HG03108 (cell line): ENCODE measurements around the gene SIK3.

Source experiments
- ATAC-seq: cut with Tn5 transposase; IDR thresholded peaks from one replicate; pipeline ENCODE4 v1.9.1; 2021; ENCODE audit warnings: moderate library complexity; ENCODE audit not compliant: unreplicated experiment

SIK3 gene

DNA sequence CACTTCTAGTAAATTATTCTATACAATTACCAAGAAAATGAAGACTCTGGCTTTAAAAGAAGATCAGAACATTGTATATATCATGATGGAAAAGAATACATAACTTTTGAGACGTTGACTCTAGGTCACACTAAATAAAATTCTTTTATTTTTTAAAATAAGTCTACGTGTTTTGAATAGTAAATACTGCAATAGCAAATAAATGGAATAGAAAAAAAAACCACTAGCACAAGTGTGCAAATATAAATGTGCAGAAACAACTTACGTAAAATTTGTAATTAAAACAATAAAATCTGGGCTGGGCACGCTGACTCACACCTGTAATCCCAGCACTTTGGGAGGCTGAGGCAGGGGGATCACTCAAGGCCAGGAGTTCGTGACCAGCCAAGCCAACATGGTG lies 17.9 kb downstream of the SIK3 start:
- no peak for ATAC-seq

DNA sequence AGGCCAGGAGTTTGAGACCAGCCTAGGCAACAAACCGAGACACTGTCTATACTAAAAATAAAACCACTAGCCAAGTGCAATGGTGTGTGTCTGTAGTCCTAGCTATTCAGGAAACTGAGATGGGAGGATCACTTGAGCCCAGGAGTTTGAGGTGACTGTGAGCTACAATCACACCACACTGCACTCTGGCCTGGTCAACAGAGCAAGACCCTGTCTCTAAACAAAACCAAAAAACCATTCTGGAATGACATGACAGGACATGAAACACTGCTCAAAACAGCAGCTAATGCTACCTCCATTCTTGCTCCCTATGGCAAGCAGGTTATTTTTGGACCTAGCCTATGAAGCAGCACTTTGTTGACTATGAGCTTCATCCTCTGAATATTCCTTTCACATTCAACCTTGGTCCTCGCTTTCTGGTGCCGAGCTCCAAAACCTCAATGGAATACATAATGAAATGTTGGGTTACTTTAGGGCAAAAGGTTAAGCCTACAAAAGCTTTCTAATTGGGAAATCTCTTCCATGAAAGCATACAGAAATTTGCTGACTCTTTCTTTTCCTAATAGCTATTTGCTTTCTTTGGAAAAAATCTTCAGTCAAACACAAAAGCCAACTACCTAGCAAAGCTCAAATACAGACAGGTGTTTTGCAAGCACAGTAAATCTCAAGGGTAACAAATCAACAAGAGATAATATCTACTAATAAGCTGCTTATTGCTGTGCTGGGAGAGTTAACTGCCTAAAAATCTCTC lies 21.1 kb downstream of the SIK3 start:
- peak; percentile 51 for ATAC-seq

DNA sequence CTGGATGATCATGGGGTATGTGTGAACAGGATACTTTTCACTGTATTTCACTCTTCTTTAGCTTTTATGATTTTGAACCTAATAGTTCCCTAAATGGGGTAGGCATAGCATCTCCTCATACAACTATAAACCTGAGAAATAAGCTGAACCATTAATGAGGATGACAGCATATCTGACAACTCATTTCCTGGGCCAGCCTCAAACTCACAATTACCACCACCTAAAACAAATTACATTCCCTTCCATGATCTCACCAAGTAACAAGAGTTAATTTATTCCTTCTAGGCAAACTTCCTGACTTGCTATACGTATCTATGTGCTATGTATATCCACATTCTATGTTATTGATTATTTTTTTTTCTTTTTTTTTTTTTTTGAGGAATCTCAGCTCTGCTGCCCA lies 23.0 kb downstream of the SIK3 start:
- no peak for ATAC-seq

DNA sequence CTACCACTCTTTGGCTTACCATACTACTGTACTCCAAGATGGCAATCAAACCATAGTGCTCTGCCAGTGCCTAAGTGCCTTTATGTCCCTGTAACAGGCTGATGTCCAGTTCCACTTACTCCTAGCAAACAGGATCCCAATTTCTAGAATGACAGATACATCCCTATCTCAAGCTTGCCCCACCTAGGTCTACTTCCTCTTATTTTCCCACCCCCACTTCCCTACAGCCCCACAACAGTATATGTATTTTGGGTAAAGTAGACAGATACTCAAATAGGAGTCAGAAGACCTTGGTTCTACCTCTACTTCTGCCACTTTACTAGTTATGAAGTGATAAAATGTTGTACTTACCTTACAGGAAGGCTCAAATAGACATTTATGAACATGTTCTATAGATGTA lies 24.1 kb downstream of the SIK3 start:
- no peak for ATAC-seq

DNA sequence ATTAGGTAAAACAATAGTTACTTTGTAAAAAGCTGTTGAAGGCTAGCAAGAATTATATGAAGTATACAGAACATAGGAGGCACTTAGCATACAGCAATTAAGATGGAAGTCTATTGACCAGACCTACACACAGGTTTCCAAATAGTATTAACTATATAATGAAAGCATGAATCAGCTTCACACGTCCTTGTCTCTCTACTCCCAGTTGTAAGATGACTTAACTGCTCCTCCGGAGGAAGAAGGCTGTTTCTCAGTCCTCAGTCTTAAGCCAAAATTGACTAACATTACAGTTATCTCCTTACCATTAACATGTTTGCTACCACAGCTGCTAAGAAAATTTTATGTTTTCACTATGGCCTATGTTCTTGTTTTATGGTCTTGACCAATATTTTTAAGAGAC lies 24.7 kb downstream of the SIK3 start:
- ATAC-seq = no peak

DNA sequence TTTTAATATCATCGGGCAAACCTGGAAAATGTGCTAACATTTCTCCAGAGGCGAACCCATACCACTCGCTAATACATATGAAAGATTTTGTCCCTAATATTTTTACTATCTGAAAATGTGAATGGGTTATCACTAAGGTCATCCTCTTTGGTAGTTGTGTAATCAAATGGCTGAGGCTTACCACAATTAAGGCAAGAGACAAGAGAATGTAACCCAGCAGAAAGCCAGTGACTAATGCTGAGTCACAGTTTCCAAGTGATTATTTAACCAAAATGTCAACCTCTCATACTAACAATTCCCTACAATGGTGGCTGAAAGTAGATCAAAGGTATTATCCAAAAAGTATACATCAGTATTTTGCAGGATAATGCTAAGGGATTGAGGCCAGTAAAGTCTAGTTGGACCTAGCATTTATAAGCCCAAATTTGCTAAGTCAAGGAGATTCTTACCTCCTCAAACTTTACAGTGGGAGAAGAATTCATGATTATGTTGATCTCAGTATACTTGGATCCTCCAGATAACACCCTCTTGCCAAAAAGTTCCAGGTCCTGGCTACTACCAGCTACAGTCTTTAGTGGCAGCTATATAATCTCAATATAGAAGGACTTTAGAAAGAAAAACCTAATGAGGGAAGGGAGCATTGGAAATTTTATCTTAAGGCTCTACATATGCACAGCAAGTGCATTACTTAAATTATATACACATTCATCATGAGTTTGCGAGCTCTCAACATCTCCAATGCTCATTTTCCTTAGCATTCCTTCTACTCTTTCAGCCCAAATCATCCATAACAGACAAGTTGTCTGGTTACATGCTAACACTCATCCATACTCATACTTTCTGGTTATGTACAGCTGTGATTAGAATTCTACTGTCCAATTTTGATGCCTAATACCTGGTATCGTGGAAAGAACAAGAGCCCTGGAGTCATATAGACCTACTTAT lies 25.4 kb downstream of the SIK3 start:
- no peak for ATAC-seq

DNA sequence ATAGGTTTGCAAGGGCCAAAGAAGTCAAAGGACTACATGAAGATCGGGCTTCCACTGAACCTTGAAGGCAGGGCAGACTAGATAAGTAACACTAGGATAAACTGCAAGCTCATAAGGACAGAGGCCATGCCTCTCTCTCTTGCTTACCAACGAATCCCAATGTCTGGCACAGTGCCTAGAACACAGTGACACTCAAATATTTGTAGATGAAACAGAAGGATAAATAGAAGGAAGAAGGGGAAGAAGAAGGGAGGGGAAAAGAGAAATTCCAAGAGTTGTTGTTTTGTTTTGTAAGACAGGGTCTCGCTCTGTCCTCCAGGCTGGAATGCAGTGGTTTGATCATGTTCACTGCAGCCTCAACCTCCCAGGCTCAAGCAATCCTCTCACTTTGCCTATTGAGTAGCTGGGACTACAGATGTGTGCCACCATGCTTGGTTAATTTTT lies 26.9 kb downstream of the SIK3 start:
- no peak for ATAC-seq

DNA sequence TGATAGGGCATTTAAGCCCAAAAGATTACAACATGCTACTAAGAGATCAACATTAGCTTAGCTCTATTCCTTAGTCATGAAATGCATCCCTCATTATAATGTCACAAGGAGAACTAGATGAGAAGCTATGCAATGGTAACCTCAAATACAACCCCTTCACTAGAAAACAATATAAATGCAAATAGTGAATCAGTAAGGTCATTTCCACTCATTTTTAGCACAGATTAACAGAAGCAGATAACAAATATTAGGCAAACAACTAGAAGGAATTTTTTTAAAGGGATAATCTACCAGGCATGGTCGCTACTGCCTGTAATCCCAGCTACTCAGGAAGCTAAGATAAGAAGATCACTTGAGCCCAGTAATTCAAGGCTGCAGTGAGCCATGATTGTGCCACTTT lies 28.2 kb downstream of the SIK3 start:
- no peak for ATAC-seq

DNA sequence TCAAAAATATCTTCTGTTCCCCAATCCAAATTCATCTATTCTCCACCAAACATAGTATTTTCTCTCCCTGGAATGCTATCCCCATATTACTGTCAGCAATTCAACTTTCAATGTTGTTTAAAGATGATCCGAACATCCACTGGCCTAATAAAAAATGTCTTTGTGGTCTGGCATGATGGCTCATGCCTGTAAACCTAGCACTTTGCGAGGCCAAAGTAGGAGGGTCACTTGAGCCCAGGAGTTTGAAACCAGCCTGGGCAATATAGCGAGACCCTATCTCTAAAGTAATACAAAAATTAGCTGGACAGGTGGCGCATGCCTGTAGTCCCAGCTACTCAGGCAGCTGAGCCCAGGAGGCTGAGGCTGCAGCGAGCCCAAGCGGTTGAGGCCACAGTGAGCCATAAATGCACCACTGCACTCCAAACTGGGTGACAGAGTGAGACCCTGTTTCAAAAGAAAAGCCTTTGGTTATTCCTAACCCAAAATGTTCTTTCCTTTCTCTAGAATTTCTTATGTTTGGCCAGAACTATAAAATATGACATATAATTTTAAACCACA lies 29.8 kb downstream of the SIK3 start:
- no peak for ATAC-seq

DNA sequence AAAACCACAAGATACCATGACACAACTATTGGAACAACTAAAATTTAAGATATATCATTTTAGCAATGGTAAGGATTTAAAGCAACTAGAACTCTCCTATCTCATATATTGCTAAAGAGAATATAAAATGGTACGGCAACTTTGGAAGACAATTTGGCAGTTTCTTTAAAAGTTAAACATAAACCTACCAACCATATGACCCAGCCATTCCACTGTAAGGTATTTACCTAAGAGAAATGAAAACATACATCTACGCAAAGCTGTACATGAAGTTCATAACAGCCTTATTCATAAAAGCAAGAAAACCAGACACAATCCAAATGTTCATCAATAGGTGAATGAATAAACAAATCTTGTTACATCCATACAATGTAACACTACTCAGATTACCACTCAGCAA lies 31.3 kb downstream of the SIK3 start:
- ATAC-seq = no peak

DNA sequence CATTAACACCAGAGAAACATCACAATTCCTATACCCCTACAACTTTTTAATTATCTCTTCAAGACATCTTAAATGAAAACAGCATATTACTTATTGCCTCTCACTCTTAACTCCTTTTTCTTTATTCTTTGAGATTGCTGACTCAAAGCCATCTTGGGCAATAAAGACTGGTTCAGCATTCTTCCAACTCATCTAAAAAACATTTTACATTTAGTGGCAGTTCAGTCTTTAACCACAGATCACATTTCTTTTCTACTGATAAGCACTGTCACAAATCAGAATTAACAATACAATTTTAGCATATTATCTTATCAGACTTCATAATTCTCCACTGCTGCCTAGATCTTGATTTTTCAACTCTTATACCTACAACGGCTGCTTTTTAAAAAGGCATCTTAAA lies 34.0 kb downstream of the SIK3 start:
- ATAC-seq = no peak

DNA sequence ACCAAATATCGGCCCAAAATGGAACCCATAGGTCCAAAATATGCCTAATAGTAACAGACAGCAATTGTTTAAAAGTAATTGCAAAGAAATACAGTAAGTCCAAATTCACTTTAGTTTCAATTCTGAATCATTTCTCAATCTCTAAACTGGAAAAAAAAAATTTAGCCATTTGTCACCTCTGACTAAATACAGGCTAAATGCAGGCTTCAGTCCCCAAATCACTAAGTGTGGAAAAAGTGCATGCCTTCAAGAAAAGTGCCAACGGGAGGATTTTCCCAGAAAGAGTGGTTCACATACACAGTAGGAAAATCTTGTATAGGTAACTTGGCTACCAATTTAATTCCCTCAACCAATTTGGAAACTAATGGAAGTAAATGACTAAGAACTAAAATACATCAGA lies 35.7 kb downstream of the SIK3 start:
- ATAC-seq = no peak

DNA sequence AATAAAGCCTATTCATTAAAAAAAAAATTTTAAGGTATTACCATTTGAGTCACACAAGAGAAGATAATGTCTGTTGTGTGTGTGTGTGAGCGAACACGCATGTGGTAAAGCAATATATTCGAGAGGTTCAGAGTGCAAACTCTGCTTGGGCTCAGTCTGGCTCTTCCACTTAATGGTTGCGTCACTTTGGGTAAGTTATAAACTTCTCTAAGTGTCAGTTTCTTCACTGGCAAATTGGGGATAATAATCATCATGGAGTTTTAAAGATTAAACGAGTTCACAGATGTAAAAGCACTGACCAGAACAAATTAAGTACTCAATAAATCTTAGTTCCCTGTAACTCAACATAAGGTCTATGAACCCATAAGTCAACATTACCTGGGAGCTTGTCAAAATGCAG lies 37.0 kb downstream of the SIK3 start:
- ATAC-seq = no peak

DNA sequence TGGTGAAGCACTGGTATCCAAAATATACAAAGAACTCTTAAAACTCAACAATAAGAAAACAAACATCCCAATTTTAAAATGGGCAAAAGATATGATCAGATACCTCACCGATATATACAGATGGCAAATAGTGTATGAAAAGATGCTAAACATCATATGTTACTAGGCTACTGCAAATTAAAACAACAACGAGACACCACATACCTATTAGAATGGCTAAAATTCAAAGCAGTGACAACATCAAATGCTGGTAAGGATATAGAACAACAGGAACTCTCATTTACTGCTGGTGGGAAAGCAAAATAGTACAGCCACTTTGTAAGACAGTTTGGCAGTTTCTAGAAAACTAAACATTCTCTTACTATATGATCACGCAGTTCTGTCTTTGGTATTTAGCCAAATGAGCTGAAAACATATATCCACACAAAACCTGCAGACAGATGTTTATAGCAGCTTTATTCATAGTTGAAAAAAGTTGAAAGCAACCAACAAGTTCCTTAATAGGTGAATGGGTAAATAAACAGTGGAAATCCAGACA lies 38.5 kb downstream of the SIK3 start:
- ATAC-seq = no peak

DNA sequence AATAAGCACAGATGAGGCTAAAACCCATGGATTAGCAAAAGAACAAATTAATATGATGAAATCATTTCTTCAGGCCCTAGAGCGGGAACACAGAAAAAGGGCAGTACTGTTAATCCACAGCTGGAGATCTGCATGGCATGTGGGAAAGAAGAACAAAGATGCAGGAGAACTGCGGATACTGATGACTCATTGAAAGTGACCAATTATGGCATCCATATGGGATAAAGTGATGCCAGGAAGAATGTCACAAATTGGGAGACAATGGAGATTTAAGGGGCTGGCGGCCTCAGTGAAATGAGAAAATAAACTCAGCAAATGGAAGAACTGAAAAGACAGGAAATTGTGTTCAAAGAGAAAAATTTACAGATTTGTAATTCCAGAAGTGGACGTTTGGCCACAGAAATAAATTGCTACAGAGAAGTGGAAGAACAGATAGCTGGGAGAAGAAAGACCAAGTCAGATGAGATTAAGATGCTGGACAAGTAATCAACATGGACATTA lies 39.4 kb downstream of the SIK3 start:
- no peak for ATAC-seq

DNA sequence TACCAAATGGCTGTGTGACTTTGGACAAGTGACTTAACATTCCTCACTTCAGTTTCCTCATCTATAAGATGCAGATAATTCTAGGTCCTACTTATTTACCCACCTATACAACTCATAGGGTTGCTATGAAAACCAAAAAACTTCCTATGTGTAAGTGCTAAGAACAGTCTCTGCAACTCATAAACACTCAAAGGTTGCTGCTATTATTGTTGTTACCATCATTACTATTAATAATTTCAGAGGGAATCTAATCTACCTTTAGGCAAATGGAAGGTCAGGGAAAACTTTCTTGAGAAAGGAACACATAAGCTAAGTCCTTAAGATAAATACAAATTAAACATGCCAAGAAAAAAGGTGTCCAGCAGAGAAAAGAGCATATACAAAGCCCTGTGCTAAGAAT lies 40.5 kb downstream of the SIK3 start:
- no peak for ATAC-seq

DNA sequence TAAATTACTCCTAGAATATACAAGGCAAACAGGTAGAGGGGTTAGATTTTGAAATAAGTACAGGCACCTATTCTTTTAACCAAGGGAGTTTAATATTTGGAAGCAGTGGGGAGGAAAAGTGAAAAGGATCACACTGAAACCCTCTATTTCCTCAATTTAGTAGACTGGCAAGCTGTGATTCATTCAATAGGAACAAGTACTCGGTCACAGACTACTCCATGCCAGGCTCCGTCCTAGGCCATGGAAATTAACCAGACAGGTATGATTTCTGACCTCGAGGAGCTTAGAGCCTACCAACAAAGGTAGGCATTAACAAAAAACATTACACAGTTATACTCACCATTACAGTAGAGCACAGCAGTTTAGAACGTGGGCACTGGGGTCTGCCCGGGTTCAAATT lies 40.9 kb downstream of the SIK3 start:
- no peak for ATAC-seq

DNA sequence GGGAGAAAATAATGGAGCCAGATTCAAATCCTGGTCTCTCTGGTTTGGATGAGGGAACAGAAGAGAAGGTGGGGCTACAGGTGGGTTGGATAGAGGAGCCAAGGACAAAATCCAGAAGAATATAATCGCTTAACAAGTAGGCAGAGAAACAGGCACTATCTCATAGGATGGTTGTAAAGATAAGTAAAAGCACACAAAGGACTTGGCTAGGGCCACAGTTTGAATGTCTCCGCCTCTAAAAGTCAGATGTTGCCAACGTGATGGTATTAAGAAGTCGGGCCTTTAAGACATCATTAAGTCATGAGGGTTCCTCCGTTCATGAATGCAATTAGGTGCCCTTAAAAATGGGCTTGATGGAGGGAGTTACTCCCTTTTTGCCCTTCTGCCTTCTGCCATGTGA lies 42.8 kb downstream of the SIK3 start:
- ATAC-seq = no peak

DNA sequence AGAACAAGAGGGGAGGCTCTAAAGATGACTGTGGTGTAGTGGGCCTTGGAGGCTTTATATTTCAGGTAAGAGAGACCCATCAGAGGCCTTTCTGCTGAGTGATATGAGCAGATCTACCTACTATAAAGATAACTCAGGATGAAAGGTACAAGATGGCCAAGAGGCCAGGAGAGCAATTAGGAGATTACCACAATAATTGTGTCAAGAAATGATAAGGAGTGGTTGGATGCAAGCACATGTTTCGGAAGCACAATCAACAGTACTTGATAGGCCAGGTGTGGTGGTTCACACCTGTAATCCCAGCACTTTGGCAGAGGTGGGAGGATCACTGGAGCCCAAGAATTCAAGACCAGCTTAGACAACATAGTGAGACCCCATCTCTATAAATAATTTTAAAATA lies 43.8 kb downstream of the SIK3 start:
- ATAC-seq = no peak

DNA sequence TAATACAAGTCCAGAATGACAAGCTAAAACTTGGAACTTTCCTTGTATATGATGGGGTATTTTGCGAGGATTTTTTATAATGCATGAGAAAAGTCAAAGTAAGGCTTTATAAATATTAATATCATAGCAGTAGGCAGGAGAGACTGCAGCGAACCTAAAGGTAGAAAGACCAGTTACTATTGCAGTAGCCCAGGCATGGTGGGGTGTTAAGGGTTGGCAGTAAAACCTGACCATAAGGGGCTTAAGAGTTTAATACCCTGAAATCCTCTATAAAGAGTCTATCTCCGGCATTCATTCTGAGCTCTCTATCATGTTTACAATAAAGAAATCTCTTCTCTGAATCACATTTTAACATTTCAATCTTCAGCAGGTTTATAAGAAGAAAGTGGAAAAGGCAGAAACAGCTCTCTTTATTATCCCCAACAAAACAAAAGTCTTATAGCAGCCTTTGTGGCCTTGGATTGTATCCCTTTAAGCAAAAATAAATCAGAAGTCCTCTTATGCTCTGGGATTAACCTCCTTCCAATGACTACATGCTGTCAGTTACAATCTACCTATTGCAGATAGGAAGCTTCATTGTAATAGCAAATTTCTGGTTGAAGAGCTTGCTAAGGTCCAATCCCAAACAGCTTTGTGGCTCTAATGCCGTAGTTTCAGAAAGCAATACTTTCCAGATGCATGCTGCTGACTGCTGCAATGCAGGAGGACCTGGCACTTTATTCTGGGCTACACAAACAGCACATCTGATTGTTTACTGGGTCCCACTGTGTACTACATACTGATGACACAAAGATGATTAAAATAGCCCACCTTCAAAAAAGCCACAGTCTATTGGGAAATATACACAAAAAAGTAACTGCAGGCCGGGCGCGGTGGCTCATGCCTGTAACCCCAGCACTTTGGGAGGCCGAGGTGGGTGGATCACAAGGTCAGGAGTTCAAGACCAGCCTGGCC lies 45.8 kb downstream of the SIK3 start:
- no peak for ATAC-seq
